SH-SY5Y (cell line): ENCODE data around the gene DAB2IP.

Experiments used
- GATA2 ChIP-seq: IDR thresholded peaks from 2 replicates; pipeline ENCODE4 v1.6.1; 2011; ENCODE audit warnings: mild to moderate bottlenecking, low read depth, low read length
- GATA3 ChIP-seq: IDR thresholded peaks from 2 replicates; pipeline ENCODE4 v1.6.1; 2011; ENCODE audit warnings: low read depth, mild to moderate bottlenecking, low read length, moderate library complexity

GRCh38 chr9:121827251-121827967, 176.0 kb downstream of the DAB2IP start:
- no peak for TF ChIP-seq GATA3
- no peak for TF ChIP-seq GATA2
